Suppressor macrophage treated with lipopolysaccharide for 4 hours (primary cell): Measurements from ENCODE around the gene POLDIP3.

Source experiments
- DNase-seq: peaks from one replicate; pipeline ENCODE4 v3.0.0-alpha.2; 2020

POLDIP3 gene, protein sequence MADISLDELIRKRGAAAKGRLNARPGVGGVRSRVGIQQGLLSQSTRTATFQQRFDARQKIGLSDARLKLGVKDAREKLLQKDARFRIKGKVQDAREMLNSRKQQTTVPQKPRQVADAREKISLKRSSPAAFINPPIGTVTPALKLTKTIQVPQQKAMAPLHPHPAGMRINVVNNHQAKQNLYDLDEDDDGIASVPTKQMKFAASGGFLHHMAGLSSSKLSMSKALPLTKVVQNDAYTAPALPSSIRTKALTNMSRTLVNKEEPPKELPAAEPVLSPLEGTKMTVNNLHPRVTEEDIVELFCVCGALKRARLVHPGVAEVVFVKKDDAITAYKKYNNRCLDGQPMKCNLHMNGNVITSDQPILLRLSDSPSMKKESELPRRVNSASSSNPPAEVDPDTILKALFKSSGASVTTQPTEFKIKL

DNA sequence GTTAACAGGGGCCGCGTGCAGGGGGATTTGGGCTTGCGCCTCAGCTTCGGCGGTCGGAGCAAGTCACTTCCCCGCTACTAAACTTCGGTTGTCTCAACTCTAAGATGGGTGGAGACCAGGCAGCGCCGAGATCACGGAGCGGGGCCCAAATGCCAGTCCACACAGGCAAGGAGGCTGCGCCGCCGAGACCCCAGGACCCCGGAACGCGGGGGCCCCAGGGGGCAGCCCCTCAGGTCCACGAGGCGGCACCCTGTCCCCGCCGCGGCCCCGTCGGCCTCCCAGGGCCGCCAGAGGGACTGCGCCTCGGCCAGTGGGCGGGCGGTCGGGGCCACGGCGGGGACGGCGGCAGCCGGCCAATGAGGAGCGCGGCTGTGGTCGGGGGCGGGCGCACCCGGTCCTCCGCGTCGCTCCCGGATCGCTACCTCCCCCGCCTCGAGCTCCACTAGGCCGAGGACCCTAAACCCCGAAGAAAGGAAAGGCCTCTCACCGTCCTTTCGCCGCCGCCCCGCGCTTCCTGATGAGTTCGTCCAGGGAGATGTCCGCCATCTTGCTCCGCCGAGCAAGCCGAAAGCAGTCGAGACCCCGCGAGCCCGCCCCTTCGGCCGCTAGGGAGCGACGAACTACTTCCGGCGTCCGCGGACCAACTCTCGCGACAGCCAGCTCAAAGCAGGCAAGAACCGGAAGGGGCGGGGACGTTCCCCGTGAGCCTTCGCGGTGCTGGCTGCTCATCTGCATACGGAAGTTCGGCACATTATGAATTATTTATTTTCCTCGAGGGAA is at the start of gene POLDIP3:
Gene POLDIP3 (minus strand): TSS at position 572 of the 780 bp plus-strand sequence. CDS start 26 bp downstream, at position 546.
- DNase-seq, result peak; percentile 100

DNA sequence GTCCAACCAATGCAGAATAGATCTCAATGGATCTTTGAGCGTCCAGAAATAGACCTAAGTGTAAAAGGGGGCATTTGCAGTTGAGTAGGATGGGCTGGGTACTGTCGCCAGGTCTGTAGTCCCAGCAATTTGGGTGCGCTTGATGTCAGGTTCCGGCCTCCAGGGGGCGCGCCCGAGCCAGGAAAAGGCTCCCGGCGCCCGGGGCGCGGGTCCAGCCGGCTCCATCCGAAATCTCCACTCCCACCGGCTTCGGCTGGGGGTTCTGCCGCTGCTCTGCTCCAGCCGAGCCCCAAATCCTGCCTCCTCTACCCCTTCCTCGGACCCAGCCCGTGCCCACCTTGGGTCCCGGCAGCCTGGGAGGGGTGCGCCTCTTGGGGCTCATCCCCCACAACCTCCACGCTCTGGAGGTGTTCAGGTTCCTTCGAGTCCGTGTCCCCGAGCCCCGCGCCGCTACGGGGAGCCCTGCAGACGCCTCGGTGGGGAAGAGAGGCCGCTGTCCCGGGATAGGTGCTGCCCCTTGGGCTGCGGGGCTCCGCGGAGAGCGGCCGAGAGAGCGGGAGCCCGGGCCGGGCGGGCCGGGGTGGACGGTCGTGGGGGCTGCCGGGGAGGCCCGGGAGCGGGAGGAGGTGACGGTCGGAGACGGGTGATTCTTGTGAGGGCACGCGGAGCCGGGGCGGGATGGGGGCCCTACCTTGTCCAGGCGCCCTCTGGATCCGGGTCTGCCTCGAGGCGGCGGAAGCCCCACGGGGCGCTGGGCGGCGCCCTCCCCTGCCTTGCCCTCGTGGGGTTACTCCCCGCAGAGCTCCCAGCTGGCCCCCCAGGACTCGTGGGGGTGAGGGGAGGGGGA is 47.5 kb upstream of the POLDIP3 start:
- DNase-seq, result peak; percentile 89

GRCh38 chr22:42656578-42656977 is 41.9 kb upstream of the POLDIP3 start:
- DNase-seq, result no peak

GRCh38 chr22:42655693-42656092 is 41.0 kb upstream of the POLDIP3 start:
- DNase-seq, result no peak

DNA sequence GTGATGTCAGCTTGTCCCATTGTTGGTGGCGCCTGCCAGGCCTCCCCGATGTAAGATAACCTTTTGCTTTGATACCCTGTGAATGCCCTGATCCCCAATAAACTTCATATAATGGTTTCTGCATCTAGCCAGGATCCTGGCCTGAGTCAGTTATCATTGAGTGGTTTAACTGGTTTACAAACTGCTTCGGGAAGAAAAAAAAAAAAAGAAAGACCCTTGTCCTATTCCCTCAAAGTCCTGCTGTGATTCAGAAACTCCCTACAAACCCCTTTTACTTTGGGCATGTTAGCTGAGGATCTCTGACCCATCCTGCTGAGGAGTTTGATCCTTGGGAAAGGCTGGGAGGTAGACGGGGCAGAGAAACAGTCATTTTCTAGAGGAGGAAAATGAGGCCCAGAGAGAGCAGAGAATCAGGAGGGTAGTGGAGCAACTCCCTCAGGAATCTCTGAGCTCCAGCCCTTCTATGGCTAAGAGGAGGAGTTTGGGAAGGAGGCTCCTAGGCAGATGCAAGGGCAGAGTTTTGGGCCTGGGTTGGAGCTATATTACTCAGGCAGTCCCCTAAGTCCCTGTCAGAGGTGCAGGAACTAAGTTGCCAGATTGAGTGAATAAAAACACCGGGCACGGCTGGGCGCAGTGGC is 39.9 kb upstream of the POLDIP3 start:
- no peak for DNase-seq

DNA sequence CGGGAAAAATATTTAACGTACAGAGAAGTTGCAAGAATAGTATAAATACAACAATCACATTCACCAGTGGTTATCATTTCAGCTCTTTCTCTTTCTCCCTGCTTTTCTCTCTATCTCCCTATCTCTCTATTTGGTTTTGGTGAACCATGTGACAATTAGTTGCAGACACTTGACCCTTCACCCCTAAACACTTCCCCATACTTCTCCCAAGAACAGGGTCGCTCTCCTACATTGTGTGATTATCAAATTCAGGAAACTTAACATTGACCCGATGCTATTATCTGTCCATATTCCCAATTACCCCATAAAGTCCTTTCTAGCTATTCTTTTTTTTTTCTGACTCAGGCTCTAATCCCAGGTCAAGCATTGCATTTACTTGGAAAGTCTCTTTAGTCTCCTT is 39.3 kb upstream of the POLDIP3 start:
- DNase-seq, result no peak

GRCh38 chr22:42651134-42651533 is 36.5 kb upstream of the POLDIP3 start:
- no peak for DNase-seq

DNA sequence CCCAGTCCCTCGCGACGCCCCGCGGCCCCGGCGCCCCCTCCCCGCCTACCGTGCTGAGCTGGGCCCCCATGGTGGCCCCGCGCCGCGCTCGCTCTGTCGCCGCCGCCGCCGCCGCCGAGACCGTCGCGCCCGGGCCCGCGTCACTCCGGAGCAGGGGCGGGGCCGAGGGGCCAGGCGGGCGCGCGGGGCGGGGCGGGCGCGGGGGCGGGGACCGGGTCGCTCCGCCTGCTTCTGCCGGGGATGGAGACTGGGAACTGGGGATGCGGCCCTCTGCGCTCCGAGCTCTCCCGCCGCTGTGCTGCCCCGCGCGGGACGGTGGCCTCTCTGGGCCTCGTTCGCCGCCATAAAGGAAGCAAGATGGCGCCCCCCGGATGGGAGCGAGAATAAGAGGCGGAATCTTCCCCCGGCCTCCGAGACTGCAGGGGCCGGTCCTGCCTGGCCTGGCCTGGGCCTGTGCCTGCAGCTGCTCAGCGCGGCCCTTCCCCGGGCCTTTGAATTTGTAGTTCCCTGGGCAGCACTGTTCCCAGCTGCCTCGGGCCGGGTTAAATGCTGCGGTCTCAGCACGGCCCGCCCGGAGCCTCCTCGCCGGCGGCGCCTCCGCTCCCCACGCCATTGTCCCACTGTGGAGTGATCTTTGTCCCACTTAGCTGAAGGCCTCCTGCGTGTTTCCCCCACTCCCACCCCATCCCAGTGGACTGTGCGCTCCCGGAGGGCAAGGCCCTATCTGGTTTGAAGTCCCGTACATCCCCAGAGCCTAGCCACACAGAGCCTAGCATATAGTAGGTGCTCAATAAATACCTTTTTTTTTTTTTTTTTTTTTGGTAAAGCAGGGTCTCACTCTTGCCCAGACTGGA is 34.8 kb upstream of the POLDIP3 start, which contains the start of gene CYB5R3:
Gene CYB5R3 (minus strand): TSS at position 147 of the 854 bp plus-strand sequence. CDS start 77 bp downstream, at position 70.
- DNase-seq, result peak; percentile 87

DNA sequence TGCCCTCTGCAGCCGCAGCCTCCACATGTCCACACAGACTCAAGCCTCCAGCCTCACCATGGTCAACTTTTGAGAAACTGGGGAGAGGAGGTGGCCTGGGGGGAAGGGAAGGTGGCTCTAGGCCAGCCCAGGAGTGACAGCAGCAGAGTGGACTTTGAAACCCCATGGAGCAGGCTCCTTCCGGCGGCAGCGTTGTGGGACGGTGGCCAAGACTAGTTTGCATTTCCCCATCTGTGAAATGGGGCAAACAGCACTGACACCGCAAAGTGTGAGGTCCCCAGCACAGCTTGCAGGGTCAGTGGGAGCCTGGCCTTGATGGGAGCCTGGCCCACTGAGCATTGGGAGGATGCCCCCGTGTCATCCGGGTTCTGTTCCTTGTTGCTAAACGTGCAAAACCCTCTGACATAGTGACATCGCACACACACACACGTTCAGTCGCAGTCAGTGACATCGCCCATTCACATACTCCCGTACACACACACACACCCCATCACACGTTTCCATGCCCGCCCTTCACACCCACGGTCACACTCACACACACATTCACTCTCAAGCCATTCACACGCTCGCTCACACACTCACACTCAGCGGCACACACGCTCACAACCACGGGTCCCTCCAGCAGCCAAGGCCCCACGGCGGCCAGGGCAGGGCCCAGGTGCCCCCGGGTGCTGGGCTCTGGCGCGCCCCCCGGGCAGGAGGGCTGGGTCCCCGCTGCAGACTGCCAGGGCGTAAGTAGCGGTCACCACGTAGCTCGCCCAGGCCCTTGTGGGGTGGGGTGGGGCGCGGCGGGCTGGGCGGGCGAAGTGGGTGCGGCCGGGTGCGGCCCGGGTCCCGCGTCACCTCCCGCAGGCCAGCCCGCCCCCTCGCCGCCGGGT is 33.9 kb upstream of the POLDIP3 start:
- DNase-seq, result peak; percentile 41

DNA sequence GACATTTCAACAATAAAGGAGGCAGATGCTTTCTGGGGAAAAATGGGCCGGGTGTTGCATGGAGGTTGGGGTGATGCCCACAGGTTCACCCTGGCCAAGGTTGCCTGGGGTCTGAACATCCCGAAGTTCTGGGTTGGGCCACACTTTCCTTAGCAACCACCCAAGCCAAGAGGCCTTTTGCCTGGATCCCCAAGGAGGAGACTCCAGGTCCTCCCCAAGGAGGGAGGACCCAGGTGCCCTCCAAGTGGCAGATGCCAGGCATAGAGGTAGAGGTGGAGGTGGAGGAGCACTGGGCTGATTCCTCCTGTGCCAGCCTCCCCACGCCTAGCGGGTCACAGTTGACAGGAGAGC is 33.3 kb upstream of the POLDIP3 start:
- DNase-seq, result no peak

DNA sequence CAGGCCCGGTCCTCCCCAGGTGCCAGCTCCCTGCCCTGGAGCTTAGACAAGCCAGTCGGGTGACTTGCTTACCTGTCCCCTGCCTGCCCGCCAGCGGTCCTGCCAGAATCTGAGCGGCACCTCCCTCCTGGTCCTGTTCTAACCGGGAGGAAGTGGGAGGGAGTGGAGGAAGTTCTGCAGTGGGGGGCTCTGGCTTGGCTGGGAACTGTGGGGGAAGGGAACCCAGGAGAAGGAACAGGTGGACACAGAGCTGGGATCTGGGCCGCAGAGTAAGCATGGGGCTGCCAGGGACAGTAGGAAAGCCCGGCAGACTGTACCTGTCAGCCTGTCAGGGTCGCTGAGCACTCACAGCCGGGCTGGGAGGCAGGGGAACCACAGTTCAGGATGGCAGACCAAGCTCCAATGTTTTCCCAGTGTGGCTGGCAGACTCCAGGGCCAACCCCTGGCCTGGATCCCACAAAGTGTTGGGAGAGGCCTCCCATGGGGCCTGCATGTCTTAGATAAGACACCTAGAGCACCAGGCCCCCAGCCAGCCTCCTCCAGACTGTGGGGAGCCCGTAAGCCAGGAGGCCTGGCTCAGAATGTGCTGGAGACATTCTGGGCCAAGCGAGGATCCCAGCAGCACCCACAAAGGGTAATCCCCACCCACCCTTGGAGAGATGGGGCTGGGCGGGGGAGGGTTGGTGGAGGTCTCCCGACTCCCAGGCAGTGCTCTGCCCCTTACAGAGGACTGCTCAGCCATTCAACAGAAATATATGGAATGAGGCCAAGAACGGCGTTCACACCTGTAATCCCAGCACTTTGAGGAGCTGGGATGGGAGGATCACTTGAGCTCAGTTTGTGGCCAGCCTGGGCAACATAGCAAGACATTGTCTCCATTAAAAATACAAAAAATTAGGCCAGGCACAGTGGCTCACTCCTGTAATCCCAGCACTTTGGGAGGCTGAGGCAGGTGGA is 32.2 kb upstream of the POLDIP3 start:
- no peak for DNase-seq

- no peak for DNase-seq
Measured at GRCh38 chr22:42645938-42646568, 31.4 kb upstream of the POLDIP3 start.

GRCh38 chr22:42645341-42645937 is 30.8 kb upstream of the POLDIP3 start:
- no peak for DNase-seq

DNA sequence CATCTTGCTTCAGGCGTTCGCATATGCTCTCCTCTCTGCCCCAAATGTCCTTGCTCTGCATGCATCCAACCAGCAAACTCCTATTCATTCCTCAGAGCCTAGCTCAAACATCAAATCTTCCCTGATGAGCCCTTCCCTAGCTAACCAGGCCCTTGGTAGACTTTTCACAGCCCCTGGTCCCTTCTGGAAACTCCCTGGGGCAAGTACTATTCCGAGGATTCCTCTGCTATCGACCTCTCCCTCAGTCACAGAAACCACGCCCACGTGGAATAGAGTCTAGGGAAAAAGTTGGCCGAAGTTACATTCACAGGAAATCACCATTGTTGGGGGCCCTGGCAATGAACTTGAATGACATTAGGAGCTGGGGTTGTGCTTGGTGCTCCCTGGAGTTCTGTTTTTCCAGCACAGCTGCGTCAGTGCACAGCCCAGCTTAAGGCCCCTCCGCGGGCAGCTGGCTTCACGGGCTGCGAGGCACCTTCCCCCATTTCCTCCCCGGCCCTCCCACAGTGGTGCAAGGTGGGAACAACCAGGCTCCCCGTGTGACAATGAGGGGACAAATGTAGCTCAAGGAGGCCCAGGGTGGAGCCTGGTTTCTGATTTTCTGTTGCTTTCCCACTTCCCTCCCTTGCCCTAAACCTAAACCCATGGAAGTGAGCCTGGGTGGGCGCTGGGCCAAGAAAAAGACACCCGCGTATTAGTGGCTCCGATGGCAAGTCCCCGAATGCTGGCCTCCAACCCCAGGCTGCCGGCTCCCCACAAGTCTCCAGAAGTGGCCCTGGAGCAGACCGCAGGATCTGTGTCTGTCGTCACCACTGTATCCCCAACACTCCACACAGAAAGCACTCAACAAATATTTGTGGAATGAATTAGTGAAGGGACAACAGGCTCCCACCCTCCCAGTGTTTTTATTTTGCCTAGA is 30.0 kb upstream of the POLDIP3 start:
- peak; percentile 35 for DNase-seq

DNA sequence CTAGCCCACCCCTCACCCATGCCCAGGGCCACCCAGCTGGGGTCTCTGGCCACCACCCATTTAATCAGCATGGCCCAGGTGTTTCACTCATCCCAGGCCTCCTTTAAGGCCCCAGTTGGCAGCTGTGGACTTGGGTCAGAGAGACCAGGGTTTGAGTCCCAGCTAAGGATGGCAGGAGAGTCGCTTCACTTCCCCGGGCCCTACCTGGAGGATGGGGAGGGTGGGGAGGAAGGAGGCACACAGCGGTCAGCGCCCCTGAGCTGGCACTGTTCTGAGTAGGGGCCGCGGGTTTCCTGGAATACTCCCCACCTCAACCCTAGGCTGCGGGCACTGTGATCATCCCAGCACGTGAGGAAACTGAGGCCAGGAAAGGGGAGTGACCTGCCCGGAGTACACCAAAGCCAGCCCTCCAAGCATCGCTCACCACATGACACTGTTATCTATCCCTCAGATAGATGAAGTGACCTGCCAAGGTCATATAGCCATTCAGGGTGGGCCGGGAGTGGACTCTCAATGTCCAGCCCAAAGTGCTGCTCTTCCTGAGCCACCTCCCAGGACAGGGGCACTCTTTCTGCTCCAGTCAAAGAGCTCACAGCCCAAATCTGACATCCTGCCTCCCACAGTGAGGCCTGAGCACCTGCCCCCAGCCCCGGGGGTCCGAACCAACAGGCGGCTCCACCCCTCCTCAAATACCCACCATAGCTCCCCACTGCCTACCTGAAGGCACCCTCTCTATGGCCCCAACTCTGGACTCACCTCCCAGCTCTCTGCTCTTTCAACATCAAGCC is 29.1 kb upstream of the POLDIP3 start:
- no peak for DNase-seq
